Fibroblast of the aortic adventitia (primary cell): ENCODE measurements around the gene SUPT20H. TPM values are rescaled to one million over a fixed set of nuclear protein-coding genes. Genes with fewer than 3 reads are reported as not detected.

Source experiments
- DNase-seq: peaks from one replicate; pipeline ENCODE4 v3.0.0-alpha.2; 2010; ENCODE audit warnings: low read depth
- H3K4me3 ChIP-seq: 2 replicates; pipeline ENCODE4 v1.5.1; 2011; ENCODE audit warnings: low read depth, mild to moderate bottlenecking, control low read depth, low read length, moderate library complexity
- total RNA-seq: library from RNA; depleted of rRNA; stranded (reverse); fragments of >200 nt; gene quantifications from 2 replicates; pipeline ENCODE4 v1.2.3, GENCODE V29; 2012; ENCODE audit warnings: low replicate concordance
- TF ChIP-seq, protein P1 (sequence below): IDR thresholded peaks from 2 replicates; pipeline ENCODE4 v1.5.1; 2011; ENCODE audit warnings: mild to moderate bottlenecking, low read length, control low read depth, inconsistent platforms; ENCODE audit not compliant: insufficient read depth

Gene SUPT20H
- 54.3 and 69.4 TPM in 2 replicates for total RNA-seq

DNA sequence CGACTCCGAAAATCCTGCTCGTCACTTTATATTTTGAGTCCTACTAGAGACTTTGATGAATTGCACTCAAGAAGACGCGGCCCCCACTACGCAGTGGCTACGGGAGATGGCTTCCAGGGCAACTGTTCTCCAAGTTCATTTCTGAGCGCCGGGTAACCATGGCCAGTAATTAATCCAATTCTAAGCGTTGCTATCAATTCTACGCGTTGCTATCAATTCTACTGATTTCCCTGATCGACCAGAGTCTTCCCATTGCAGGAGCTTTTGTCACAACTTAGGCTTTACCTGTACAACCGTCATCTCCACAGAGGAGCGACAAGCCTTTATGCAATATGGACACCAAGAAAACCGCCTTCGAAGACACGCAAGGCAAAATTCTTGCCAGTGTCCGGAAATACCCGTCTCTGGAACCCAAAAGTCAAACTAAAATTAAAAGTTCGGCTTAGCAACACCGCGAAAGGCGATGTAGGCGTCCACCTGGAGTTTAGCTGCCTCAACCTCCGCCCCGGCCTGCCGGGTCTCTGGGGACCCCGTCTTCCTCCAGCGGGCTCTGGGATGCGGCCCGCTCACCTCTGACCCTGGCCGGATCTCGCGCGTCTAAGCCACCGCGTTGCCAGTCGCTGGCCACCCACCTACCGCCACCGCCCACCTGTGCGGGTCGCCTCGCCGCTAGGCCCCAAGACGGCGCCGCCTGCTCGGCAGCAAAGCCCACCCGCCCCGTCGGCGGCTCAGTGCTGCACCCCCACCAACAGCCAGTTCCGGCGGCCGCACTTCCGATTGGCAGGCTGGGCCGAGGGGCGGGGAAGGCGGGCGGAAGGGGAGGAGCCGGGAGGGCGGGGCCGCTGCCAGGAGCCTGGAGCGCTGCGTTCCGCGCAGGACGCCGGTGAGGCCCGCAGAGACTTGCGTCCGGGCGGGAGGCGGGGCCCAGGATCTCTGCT, at the start of gene SUPT20H:
Gene SUPT20H (minus strand): TSS at position 779 of the 938 bp plus-strand sequence. CDS start 8,198 bp downstream, outside the sequence.
- peak within 1 kb of the TSS; percentile 88 for H3K4me3 ChIP-seq
- DNase-seq, result peak; percentile 86
- TF ChIP-seq, protein P1, sequence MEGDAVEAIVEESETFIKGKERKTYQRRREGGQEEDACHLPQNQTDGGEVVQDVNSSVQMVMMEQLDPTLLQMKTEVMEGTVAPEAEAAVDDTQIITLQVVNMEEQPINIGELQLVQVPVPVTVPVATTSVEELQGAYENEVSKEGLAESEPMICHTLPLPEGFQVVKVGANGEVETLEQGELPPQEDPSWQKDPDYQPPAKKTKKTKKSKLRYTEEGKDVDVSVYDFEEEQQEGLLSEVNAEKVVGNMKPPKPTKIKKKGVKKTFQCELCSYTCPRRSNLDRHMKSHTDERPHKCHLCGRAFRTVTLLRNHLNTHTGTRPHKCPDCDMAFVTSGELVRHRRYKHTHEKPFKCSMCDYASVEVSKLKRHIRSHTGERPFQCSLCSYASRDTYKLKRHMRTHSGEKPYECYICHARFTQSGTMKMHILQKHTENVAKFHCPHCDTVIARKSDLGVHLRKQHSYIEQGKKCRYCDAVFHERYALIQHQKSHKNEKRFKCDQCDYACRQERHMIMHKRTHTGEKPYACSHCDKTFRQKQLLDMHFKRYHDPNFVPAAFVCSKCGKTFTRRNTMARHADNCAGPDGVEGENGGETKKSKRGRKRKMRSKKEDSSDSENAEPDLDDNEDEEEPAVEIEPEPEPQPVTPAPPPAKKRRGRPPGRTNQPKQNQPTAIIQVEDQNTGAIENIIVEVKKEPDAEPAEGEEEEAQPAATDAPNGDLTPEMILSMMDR, result no peak

DNA sequence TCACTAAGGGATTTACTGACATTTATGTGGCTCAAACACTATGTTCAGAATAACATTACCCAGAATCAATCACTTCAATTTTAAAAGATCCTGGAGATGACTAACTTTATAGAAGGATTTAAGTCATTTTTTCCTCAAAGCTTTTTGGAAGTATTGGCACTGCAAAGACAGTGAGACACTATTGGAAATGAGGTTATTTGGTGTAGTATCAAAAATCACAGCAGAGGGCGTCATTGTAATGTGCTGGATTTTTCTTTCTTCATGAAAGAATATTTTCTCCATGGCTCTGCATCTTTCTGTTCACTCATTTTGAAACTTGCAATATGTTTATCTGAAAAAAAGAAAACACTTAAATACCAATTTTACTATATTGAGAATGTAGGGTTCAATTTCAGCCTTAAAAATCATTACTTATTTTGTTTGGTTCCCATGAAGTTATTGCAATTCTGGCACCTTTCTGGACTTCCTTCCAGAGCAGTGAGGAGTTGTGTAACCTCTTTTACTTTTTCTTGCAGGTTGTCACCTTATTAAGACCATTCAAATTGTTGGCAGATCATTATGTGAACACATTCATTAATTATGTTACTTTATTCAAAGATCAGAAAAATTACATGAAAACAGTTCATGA, 49.7 kb upstream of the SUPT20H start:
- no peak overlapping the region for H3K4me3 ChIP-seq
- peak; percentile 80 for DNase-seq
- TF ChIP-seq, protein P1, result peak; percentile 66

DNA sequence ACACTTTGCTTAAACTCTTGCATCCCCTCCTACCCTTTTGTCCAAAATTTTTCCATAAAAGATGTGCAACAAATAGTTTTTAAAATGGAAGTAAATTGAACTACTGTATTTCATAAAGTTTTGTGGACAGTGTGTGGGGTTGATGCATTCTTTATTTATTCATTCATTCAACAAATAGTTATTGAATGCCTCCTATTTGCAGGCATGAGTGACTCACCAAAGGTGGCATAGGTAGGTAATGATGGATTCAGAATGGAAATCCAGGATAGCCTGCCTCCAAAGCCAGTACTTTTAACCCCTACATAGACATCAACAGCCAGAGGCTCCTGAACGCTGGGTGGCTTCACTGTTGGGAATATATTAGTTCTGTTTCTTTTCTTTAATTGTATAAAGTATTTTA, 48.4 kb upstream of the SUPT20H start:
- H3K4me3 ChIP-seq, result no peak overlapping the region
- TF ChIP-seq, protein P1, result no peak

DNA sequence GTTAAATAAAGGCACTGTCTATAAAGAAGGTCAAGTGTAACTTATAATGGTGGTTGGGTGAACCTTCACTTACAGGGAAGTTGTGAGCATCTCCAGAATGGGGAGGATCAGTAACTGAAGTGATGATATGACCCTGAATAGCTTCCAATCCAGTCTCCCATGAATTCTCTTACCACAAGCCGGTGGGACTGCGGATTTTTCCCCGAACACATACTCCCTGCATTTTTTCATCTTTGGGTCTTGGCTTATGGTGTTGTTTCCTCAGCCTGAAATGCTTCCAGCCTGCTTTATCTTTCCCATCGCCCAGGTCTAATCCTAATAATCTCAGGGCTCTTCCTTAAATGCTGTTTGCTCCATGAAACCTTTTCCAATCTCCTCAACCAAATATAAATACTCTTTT, 48.0 kb upstream of the SUPT20H start:
- TF ChIP-seq, protein P1, result no peak
- H3K4me3 ChIP-seq, result no peak overlapping the region
- no peak for DNase-seq

More for the DNA sequence above, 48.4 kb upstream of the SUPT20H start:
- no peak for DNase-seq

DNA sequence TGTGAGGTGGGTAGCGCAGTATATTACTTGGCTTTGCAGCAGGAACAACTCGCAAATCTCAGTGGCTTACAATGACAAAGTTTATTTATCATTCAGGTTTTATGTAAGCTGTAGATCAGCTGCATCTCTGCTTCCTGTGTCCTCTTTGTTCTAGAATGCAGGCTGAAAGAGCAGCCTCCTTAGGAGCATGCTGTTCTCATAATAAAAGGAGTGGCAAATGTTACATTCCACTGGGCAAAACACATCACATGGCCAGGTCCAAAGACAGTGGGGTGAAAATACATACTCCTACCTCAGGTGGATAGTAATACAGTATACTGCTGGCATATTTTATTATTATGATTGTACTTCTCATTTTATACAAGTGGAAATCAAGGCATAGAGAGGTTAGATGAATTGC, 47.2 kb upstream of the SUPT20H start:
- TF ChIP-seq, protein P1, result no peak
- DNase-seq, result no peak
- H3K4me3 ChIP-seq, result no peak overlapping the region

DNA sequence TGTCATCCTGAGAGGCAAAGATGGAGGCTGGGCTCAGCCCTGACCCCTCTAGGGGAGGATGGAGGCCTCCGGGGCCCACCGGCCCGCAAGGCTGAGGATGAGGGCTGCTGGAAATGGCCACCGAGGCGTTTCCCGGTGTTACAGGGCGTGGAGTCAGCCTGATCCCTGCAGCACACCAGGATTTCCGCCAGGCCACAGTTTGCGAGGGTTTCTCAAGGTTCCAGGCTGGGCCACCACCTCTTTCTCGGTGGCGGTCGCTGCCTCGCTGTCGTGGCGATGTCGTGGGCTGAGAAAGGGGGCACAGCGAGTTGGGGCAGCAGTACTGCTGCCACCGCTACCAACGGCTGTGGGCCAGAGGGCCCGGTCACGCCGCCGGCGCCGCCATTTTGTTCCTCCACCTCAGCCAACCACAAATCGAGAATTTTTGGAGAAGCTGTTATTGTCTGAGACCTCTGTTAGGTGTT, 45.8 kb upstream of the SUPT20H start, which contains the start of gene CSNK1A1L:
Gene CSNK1A1L (minus strand): TSS at position 414 of the 464 bp plus-strand sequence. CDS start 408 bp downstream, at position 6.
- no peak for DNase-seq
- TF ChIP-seq, protein P1, result no peak
- H3K4me3 ChIP-seq, result no peak within 1 kb of the TSS
